Measurements from ENCODE around the gene GFM2. TPM values are rescaled to one million over a fixed set of nuclear protein-coding genes. Genes with fewer than 3 reads are reported as not detected.

GFM2 gene
- total and polyA plus RNA-seq, 2 of the 13 experiments (the other 11 are each of a cell fraction or from before 2014, with no cell fraction given) = 22.0 to 41.6 TPM

DNA sequence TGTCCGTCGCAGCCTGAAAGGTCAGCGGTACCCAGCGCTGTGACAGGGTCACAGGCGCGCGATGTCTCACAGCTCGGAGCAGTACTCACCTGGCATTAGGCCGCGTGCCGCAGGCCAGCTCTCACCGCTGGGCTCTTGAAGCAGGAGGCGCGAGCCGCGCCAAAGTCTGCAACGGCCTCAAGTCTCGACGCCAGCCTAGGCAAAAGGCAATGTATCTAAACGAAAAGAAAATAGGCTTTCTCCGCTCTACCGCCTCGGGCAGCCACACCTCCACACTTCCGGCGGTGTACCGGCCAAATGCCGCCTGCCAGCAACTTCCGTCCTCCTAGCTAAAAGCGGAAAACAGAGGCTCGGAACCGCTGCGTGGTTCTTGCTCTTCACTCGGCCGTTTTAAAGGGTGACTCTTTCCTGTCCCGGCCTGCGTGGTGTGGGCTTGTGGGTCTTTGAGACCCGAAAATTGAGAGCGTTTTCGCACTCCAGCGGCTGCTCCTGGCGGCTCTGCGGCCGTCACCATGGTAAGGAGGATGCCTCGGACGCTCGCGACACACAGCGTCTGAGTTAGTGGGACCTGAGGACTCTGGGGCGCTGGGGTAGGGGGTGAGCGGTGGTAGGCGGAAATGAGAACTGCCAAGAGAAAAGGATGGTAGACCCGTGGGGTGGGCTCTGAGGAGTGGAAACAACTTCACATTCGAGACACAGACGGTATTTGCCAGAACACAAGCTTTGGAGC lies at the start of gene GFM2, which contains the start of gene NSA2 (continued):
- TF ChIP-seq, protein P1, sequence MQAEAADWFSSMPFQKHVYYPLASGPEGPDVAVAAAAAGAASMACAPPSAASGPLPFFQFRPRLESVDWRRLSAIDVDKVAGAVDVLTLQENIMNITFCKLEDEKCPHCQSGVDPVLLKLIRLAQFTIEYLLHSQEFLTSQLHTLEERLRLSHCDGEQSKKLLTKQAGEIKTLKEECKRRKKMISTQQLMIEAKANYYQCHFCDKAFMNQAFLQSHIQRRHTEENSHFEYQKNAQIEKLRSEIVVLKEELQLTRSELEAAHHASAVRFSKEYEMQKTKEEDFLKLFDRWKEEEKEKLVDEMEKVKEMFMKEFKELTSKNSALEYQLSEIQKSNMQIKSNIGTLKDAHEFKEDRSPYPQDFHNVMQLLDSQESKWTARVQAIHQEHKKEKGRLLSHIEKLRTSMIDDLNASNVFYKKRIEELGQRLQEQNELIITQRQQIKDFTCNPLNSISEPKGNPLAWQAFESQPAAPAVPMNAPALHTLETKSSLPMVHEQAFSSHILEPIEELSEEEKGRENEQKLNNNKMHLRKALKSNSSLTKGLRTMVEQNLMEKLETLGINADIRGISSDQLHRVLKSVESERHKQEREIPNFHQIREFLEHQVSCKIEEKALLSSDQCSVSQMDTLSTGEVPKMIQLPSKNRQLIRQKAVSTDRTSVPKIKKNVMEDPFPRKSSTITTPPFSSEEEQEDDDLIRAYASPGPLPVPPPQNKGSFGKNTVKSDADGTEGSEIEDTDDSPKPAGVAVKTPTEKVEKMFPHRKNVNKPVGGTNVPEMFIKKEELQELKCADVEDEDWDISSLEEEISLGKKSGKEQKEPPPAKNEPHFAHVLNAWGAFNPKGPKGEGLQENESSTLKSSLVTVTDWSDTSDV (CRISPR knock-in tag; IDR thresholded peaks at IDR 0.05) = no peak
- TF ChIP-seq SP140L (CRISPR knock-in tag; IDR thresholded peaks at IDR 0.05; ENCODE audit: borderline replicate concordance) = 0 out of 2 replicates have a peak, but pooled peaks have one; percentile 71
- peak; percentile 80 for TF ChIP-seq ZNF772 (CRISPR knock-in tag; IDR thresholded peaks at IDR 0.05)
- peak; percentile 77; the same call in 1 of the 2 replicates for TF ChIP-seq DMAP1 (CRISPR knock-in tag; IDR thresholded peaks at IDR 0.05)
- no peak for TF ChIP-seq SMC3 (IDR thresholded peaks at IDR 0.05; ENCODE audit: low read length)
- TF ChIP-seq, protein P2, sequence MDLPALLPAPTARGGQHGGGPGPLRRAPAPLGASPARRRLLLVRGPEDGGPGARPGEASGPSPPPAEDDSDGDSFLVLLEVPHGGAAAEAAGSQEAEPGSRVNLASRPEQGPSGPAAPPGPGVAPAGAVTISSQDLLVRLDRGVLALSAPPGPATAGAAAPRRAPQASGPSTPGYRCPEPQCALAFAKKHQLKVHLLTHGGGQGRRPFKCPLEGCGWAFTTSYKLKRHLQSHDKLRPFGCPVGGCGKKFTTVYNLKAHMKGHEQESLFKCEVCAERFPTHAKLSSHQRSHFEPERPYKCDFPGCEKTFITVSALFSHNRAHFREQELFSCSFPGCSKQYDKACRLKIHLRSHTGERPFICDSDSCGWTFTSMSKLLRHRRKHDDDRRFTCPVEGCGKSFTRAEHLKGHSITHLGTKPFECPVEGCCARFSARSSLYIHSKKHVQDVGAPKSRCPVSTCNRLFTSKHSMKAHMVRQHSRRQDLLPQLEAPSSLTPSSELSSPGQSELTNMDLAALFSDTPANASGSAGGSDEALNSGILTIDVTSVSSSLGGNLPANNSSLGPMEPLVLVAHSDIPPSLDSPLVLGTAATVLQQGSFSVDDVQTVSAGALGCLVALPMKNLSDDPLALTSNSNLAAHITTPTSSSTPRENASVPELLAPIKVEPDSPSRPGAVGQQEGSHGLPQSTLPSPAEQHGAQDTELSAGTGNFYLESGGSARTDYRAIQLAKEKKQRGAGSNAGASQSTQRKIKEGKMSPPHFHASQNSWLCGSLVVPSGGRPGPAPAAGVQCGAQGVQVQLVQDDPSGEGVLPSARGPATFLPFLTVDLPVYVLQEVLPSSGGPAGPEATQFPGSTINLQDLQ (CRISPR knock-in tag; IDR thresholded peaks at IDR 0.05) = 0 out of 2 replicates have a peak, but pooled peaks have one; percentile 16
- TF ChIP-seq ZNF33A (CRISPR knock-in tag; IDR thresholded peaks at IDR 0.05; ENCODE audit: borderline replicate concordance) = no peak
- TF ChIP-seq RBFOX2 (IDR thresholded peaks at IDR 0.05; ENCODE audit: low read depth, low read length) = peak; percentile 78
- 0 out of 2 replicates have a peak, but pooled peaks have one; percentile 39 for TF ChIP-seq HMG20B (CRISPR knock-in tag; conservative IDR thresholded peaks at IDR 0.05)
- TF ChIP-seq, protein P3, sequence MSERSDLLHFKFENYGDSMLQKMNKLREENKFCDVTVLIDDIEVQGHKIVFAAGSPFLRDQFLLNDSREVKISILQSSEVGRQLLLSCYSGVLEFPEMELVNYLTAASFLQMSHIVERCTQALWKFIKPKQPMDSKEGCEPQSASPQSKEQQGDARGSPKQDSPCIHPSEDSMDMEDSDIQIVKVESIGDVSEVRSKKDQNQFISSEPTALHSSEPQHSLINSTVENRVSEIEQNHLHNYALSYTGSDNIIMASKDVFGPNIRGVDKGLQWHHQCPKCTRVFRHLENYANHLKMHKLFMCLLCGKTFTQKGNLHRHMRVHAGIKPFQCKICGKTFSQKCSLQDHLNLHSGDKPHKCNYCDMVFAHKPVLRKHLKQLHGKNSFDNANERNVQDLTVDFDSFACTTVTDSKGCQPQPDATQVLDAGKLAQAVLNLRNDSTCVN (CRISPR knock-in tag; IDR thresholded peaks at IDR 0.05; ENCODE audit: borderline replicate concordance) = peak; percentile 60; the same call in 1 of the 2 replicates
- TF ChIP-seq NPAS2 (CRISPR knock-in tag; IDR thresholded peaks at IDR 0.05; ENCODE audit: borderline replicate concordance) = no peak
- TF ChIP-seq ISL2 (CRISPR knock-in tag; IDR thresholded peaks at IDR 0.05) = peak; percentile 76
- TF ChIP-seq ZNF17 (CRISPR knock-in tag; IDR thresholded peaks at IDR 0.05) = no peak
- TF ChIP-seq, protein P4, sequence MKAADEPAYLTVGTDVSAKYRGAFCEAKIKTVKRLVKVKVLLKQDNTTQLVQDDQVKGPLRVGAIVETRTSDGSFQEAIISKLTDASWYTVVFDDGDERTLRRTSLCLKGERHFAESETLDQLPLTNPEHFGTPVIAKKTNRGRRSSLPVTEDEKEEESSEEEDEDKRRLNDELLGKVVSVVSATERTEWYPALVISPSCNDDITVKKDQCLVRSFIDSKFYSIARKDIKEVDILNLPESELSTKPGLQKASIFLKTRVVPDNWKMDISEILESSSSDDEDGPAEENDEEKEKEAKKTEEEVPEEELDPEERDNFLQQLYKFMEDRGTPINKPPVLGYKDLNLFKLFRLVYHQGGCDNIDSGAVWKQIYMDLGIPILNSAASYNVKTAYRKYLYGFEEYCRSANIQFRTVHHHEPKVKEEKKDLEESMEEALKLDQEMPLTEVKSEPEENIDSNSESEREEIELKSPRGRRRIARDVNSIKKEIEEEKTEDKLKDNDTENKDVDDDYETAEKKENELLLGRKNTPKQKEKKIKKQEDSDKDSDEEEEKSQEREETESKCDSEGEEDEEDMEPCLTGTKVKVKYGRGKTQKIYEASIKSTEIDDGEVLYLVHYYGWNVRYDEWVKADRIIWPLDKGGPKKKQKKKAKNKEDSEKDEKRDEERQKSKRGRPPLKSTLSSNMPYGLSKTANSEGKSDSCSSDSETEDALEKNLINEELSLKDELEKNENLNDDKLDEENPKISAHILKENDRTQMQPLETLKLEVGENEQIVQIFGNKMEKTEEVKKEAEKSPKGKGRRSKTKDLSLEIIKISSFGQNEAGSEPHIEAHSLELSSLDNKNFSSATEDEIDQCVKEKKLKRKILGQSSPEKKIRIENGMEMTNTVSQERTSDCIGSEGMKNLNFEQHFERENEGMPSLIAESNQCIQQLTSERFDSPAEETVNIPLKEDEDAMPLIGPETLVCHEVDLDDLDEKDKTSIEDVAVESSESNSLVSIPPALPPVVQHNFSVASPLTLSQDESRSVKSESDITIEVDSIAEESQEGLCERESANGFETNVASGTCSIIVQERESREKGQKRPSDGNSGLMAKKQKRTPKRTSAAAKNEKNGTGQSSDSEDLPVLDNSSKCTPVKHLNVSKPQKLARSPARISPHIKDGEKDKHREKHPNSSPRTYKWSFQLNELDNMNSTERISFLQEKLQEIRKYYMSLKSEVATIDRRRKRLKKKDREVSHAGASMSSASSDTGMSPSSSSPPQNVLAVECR (CRISPR knock-in tag; IDR thresholded peaks at IDR 0.05; ENCODE audit: borderline replicate concordance) = peak; percentile 97
